Activated T-helper 1 cell treated with anti-CD3 and anti-CD28 coated beads, Interleukin-12 subunit alpha, Interleukin-12 subunit beta, Interleukin-2, Interleukin-4 antibody, amounts not matched to agents 30 ng/mL and 10 ng/mL and 1 ng/mL, durations not matched to agents 14 hours and 24 hours and 36 hours (primary cell): ENCODE results near the gene SAP30BP. TPM values are rescaled to one million over a fixed set of nuclear protein-coding genes. Genes with fewer than 3 reads are reported as not detected.
A peak's percentile ranks its signal among the peaks of the same experiment; 100 is the strongest.

Experiments used
- DNase-seq: peaks from one replicate; pipeline ENCODE4 v3.0.0; 2021; ENCODE audit warnings: low spot score
- H3K27ac Mint-ChIP-seq: one replicate; pipeline ENCODE4 v1.8.0; 2021; ENCODE audit warnings: mild to moderate bottlenecking, mixed read lengths
- H3K27me3 Mint-ChIP-seq: one replicate; pipeline ENCODE4 v1.8.0; 2022; ENCODE audit warnings: mild to moderate bottlenecking, moderate library complexity, mixed read lengths; ENCODE audit not compliant: insufficient read depth
- H3K36me3 Mint-ChIP-seq: one replicate; pipeline ENCODE4 v1.8.0; 2021; ENCODE audit warnings: low read depth, mixed read lengths
- H3K4me1 Mint-ChIP-seq: one replicate; pipeline ENCODE4 v1.8.0; 2021; ENCODE audit warnings: low read depth, mixed read lengths
- H3K4me3 Mint-ChIP-seq: one replicate; pipeline ENCODE4 v1.8.0; 2021; ENCODE audit warnings: mild to moderate bottlenecking, moderate library complexity, mixed read lengths
- H3K9me3 Mint-ChIP-seq: one replicate; pipeline ENCODE4 v1.8.0; 2021; ENCODE audit warnings: mixed read lengths
- intact Hi-C: fragments of 100-400 bp; cut with micrococcal nuclease; formaldehyde crosslinking; loops from one replicate; pipeline ENCODE4 v1.15.1; 2024
- total RNA-seq: library from RNA; stranded (reverse); gene quantifications from 2 replicates; pipeline ENCODE4 v1.2.3, GENCODE V29; 2022

Gene SAP30BP
- total RNA-seq, 1 donor from 2014 or later: 113 TPM

DNA sequence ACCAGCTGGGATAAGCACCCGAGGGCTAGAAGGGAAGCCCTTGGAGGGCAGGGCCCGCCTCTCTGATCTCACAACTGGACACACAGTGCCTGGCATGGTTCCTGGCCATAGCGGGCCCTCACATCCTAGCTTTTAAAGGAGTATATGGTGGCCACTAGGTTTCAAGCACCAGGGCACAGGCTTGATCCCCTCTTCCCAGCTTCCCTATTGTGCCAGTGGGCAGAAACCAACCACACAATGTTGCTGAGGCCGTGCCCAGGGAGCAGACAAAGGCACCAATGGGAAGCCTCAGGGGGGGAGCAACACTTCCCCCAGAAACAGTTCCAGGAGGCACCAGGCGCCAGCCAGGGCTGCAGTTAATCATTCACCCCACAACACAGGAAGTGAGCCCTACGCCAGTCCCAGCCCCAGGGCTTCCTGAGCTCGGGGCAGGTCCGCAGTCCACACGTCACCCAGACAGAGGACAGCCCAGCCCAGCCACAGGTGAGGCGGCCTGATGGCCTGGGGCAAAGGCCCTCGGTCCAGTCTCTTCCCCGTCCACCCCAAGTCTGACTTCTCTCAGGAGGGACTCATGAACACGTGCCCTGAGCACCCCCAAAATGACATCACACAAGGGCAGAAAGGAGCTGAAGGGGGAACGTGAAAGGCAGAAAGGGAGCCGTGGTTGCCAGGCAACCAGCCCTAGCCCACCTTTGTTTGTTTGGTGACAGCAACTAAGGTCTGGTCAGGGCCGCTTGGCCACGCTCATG lies 21.1 kb upstream of the SAP30BP start:
- DNase-seq: no peak
- Mint-ChIP-seq H3K9me3 (no peaks in the 10 kb centered on the region), H3K36me3 (peaks cover 9% of the 10 kb centered on the region), H3K4me1 (peaks cover 18% of the 10 kb centered on the region), H3K27me3 (no peaks in the 10 kb centered on the region), H3K4me3 (no peak overlapping the region), H3K27ac (peak overlapping the region; percentile 72)
- intact Hi-C loops: no loop called here

DNA sequence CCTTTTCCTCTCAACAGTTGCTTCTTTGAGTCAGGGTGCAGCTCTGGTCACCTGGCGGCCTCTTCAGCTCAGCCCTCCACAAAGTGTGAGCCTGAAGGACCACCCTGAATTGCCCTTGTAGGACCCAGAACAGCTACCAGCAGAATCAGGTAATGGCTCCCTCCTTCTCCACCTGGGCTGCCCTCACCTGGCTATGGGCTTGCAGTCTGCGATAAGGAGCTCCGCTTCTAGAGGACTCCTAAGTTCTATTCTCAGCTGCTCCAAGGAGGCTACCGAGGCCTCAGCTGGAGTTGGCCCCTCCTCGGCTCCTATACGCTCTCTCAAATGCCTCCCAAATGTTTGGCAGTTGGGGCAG lies 20.5 kb upstream of the SAP30BP start:
- no peak overlapping the region for H3K4me3 Mint-ChIP-seq
- H3K27ac Mint-ChIP-seq: no peak overlapping the region
- no peaks in the 10 kb centered on the region for H3K9me3 Mint-ChIP-seq
- no peaks in the 10 kb centered on the region for H3K27me3 Mint-ChIP-seq
- H3K36me3 Mint-ChIP-seq: peaks cover 9% of the 10 kb centered on the region
- intact Hi-C loops: no loop called here
- no peak for DNase-seq
- H3K4me1 Mint-ChIP-seq: peaks cover 18% of the 10 kb centered on the region

DNA sequence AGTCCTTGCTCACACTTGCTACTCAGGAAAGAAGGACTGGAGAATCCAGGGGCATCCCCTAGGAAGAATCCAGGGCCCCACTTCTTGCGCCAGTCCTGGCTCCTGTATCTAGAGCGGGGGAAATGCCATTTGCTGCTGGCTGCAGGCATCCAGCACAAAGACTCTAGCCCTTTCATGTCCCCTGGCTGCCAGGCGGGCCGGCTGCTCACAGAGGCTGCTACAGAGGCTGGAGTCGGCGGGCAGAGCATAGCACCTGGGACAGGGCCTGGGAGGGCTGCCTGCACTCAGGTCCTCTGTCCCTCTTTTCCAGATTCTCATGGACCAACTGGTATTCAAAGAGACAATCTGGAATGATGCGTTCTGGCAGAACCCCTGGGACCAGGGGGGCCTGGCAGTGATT lies 20.1 kb upstream of the SAP30BP start:
- H3K9me3 Mint-ChIP-seq: no peaks in the 10 kb centered on the region
- H3K36me3 Mint-ChIP-seq: peaks cover 9% of the 10 kb centered on the region
- intact Hi-C loops: no loop called here
- no peak overlapping the region for H3K27ac Mint-ChIP-seq
- DNase-seq: no peak
- H3K27me3 Mint-ChIP-seq: no peaks in the 10 kb centered on the region
- no peak overlapping the region for H3K4me3 Mint-ChIP-seq
- H3K4me1 Mint-ChIP-seq: peaks cover 18% of the 10 kb centered on the region

GRCh38 chr17:75647921-75648320 lies 19.2 kb upstream of the SAP30BP start:
- peaks cover 18% of the 10 kb centered on the region for H3K4me1 Mint-ChIP-seq
- no peak for DNase-seq
- no peak overlapping the region for H3K27ac Mint-ChIP-seq
- H3K4me3 Mint-ChIP-seq: no peak overlapping the region
- no peaks in the 10 kb centered on the region for H3K9me3 Mint-ChIP-seq
- no peaks in the 10 kb centered on the region for H3K27me3 Mint-ChIP-seq
- H3K36me3 Mint-ChIP-seq: peaks cover 9% of the 10 kb centered on the region
- intact Hi-C loops: no loop called here

- DNase-seq: no peak
Observed at GRCh38 chr17:75649687-75650086, 17.5 kb upstream of the SAP30BP start.

DNA sequence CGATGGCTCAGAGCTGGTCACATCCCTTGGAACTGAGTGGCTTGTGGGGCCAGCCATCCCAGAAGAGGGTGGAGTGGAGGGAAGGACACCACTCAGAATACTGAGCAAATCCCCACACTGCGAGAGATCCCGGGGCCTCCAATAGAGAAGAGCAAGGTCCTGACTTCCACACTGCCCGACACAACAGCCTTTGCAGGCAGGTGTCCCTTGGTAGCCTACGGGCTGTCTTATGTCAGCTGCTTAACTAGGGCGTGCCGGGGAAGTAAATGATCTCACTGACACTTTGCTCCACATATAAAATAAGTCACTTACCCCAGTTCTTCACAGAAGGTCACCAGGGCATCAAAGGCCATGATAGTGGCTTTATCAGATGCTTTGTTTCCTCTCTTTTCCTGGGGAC lies 16.3 kb upstream of the SAP30BP start:
- no peak for DNase-seq
- H3K4me3 Mint-ChIP-seq: no peak overlapping the region
- no peak overlapping the region for H3K27ac Mint-ChIP-seq
- intact Hi-C loops: no loop called here
- peaks cover 9% of the 10 kb centered on the region for H3K36me3 Mint-ChIP-seq
- no peaks in the 10 kb centered on the region for H3K9me3 Mint-ChIP-seq
- no peaks in the 10 kb centered on the region for H3K27me3 Mint-ChIP-seq
- peaks cover 7% of the 10 kb centered on the region for H3K4me1 Mint-ChIP-seq

More at GRCh38 chr17:75649687-75650086, 17.5 kb upstream of the SAP30BP start:
- no peak overlapping the region for H3K27ac Mint-ChIP-seq
- H3K36me3 Mint-ChIP-seq: peaks cover 9% of the 10 kb centered on the region
- intact Hi-C loops: no loop called here
- peaks cover 18% of the 10 kb centered on the region for H3K4me1 Mint-ChIP-seq
- no peaks in the 10 kb centered on the region for H3K9me3 Mint-ChIP-seq
- no peaks in the 10 kb centered on the region for H3K27me3 Mint-ChIP-seq
- no peak overlapping the region for H3K4me3 Mint-ChIP-seq

- Mint-ChIP-seq H3K4me1 (no peaks in the 10 kb centered on the region), H3K9me3 (no peaks in the 10 kb centered on the region), H3K4me3 (no peak overlapping the region), H3K27ac (no peak overlapping the region), H3K27me3 (no peaks in the 10 kb centered on the region), H3K36me3 (peaks cover 14% of the 10 kb centered on the region)
- intact Hi-C loops: no loop called here
- DNase-seq: no peak
Observed at GRCh38 chr17:75652341-75652740, 14.8 kb upstream of the SAP30BP start.

DNA sequence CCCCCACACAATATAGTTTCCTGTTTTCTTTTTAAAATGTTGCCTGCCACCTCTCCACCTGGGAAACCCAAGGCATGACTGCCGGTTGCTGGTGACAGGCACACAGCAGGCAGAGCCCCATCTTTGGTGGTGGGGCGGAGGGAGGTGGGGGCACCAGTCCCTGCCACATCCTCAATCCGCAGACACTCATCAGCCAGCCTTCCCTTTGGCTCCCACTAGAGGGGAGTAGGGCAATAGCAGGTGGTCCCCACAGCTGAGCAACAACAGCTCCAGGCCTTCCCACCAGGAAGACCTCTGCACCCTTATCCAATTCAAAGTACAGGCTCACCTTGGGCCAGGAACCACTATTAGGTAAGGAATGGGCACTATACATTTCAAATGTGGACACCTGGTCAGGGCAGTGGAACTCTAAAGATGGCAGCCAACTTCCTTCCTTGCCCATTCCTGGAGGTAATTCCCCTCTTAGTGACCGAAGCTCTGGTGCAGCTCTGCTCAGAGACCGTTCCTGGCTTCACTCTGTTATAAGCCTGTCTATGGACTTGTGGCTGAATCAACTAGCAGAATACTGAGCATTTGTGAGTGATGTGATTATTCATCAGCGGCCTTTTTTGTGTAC lies 14.1 kb upstream of the SAP30BP start:
- H3K27ac Mint-ChIP-seq: no peak overlapping the region

DNA sequence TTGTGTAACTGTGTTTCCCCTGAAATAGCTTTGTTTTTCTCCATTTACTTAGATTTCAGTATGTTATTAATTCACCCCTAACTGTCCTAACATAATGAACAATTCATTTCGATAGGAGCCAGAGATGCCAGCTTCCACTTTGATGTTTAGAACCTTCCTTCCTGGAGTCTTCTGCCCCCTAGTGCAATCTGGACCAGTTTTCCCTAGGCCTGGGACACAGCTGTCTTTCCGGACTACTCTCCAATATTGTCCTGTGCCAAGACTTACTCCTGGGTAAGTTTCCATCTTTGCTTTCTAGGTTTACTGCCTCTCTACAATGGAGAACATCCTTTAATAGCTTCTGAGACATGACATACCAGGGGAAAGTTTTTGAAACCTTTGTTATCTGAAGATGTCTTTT lies 13.0 kb upstream of the SAP30BP start:
- intact Hi-C loops: no loop called here
- H3K4me3 Mint-ChIP-seq: no peak overlapping the region
- peak overlapping the region; percentile 6 for H3K27ac Mint-ChIP-seq
- no peaks in the 10 kb centered on the region for H3K4me1 Mint-ChIP-seq
- H3K27me3 Mint-ChIP-seq: no peaks in the 10 kb centered on the region
- peaks cover 11% of the 10 kb centered on the region for H3K36me3 Mint-ChIP-seq
- H3K9me3 Mint-ChIP-seq: no peaks in the 10 kb centered on the region
- DNase-seq: no peak

More for the DNA sequence above, 14.1 kb upstream of the SAP30BP start:
- H3K36me3 Mint-ChIP-seq: peaks cover 15% of the 10 kb centered on the region
- intact Hi-C loops: no loop called here
- H3K4me3 Mint-ChIP-seq: no peak overlapping the region
- DNase-seq: no peak
- no peaks in the 10 kb centered on the region for H3K27me3 Mint-ChIP-seq
- H3K4me1 Mint-ChIP-seq: no peaks in the 10 kb centered on the region
- no peaks in the 10 kb centered on the region for H3K9me3 Mint-ChIP-seq

- no peaks in the 10 kb centered on the region for H3K4me1 Mint-ChIP-seq
- intact Hi-C loops: no loop called here
- H3K27me3 Mint-ChIP-seq: no peaks in the 10 kb centered on the region
- no peak overlapping the region for H3K27ac Mint-ChIP-seq
- H3K4me3 Mint-ChIP-seq: no peak overlapping the region
- H3K36me3 Mint-ChIP-seq: peaks cover 11% of the 10 kb centered on the region
- no peak for DNase-seq
- no peaks in the 10 kb centered on the region for H3K9me3 Mint-ChIP-seq
Observed at GRCh38 chr17:75658237-75658636, 8.9 kb upstream of the SAP30BP start.

- intact Hi-C loops: no loop called here
- H3K36me3 Mint-ChIP-seq: peaks cover 16% of the 10 kb centered on the region
- H3K4me1 Mint-ChIP-seq: no peaks in the 10 kb centered on the region
- no peaks in the 10 kb centered on the region for H3K27me3 Mint-ChIP-seq
- H3K27ac Mint-ChIP-seq: no peak overlapping the region
- no peak overlapping the region for H3K4me3 Mint-ChIP-seq
- DNase-seq: no peak
- H3K9me3 Mint-ChIP-seq: no peaks in the 10 kb centered on the region
Observed at GRCh38 chr17:75661531-75661930, 5.6 kb upstream of the SAP30BP start.

- no peak overlapping the region for H3K27ac Mint-ChIP-seq
- intact Hi-C loops: no loop called here
- peaks cover 11% of the 10 kb centered on the region for H3K36me3 Mint-ChIP-seq
- H3K4me1 Mint-ChIP-seq: no peaks in the 10 kb centered on the region
- DNase-seq: no peak
- no peaks in the 10 kb centered on the region for H3K9me3 Mint-ChIP-seq
- no peak overlapping the region for H3K4me3 Mint-ChIP-seq
- no peaks in the 10 kb centered on the region for H3K27me3 Mint-ChIP-seq
Observed at GRCh38 chr17:75662511-75662910, 4.6 kb upstream of the SAP30BP start.

DNA sequence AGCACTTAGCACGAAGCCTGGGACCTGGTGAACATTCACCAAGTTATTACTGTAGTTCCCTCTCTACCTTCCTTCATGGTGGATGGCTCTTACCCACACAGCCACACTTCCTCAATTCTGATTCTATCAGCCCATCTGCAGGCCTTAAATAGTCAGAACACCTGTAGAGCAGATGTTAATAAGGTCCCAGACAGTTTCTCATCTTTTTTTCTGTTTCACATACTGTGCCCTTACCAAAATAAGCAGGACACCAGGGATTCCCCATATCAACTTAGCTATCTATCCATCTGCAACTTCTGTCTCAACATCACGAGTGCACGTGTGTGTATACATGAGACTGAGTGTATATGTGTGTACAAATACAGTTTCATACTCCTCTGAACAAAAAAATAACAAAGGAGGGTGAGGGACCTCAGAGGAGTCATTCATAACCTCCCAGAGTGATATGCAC lies 3.0 kb upstream of the SAP30BP start:
- intact Hi-C loops: no loop called here
- peaks cover 11% of the 10 kb centered on the region for H3K4me1 Mint-ChIP-seq

More for the DNA sequence above, 3.0 kb upstream of the SAP30BP start:
- Mint-ChIP-seq H3K27me3 (no peaks in the 10 kb centered on the region), H3K27ac (no peak overlapping the region), H3K9me3 (no peaks in the 10 kb centered on the region), H3K4me3 (no peak overlapping the region), H3K36me3 (peaks cover 19% of the 10 kb centered on the region)
- no peak for DNase-seq
